A204.1 (cell line): ENCODE measurements around the gene CLCN2.

Experiments used
- FAIRE-seq: peaks from 2 replicates; lab custom pipeline; 2012; peaks lifted over from hg19 to GRCh38; lab: Jason Lieb, UNC

The CLCN2 gene

DNA sequence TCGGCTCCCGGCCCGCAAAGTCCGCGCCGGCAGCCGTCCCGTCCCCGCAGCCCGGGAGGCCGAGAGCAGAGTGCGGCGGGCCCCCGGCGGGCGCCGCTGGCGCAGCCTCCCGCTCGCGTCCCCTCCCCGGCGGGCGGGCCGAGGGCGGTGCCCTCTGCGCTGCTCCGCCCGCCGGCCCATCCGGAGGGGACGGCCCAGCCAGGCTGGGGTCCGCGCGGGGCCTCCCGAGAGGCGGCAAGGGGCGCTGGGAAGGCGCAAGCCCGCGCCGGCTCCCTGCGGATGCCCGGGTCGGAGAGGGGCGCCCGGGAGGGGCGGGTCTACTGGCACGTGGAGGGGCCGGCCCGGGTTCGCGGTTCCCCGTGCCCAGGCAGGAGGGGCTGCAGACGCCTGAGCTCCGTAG, at the start of gene CLCN2, which contains the start of gene POLR2H:
Gene CLCN2 (minus strand): TSS at position 74 of the 400 bp plus-strand sequence. CDS start 126 bp downstream, outside the sequence.
Gene POLR2H (plus strand): TSS at position 179 of the 400 bp plus-strand sequence. CDS start 1,783 bp downstream, outside the sequence.
- no peak for FAIRE-seq

DNA sequence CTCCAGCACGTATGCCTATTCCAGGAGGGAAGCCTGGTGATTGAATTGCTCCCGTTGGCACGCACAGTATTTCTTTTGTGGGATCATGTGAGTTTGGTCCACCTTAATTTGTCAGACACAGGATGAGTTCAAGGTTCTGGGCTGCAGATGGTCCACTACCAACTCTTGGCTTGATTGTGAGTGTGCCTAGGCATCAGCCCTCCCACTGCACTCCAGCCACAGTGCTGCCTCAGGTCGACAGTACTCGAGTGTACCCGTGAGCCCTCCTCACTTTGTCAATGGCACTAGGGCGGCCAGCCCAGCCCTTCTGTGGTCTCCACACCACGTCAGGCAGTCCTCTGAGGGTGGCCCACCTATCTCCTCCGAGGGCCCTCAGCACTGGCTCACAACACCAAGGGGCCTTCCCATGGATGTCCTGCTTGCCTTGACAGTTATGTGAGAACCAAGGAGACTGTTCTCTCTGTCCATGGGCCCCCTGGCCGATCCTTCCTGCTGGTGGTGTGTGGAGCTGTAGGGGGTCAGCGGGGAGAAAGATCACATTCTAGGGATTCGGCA, 48.6 kb upstream of the CLCN2 start:
- no peak for FAIRE-seq

DNA sequence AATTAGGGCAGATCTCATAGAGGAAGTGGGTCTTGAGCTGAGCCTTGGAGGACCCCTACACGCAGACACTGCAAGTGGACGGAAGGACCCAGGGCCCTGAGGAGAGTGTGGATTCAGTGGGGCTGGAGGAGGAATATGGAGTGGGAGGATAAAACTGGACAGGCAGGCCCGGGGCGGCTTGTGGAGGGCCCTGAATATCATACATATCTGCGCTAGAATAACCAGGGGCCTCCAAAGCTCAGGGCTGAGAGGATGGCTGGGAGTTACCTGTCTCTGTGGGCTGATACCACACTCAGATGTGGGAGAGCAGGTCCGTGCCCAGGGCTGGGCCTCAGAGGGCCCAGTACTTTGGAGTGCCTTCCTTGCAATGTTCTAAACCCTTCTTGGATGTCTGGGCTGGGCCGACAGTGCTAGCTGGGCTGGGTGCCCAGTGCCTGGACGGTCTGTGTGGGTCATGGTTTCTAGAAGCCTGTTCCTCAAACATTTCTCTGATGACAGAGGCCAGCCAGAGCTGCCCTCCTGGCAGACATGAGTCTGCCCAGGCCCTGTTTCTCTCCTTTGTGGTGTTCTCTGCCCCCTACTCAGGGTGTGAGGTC, 48.0 kb upstream of the CLCN2 start:
- FAIRE-seq = no peak

DNA sequence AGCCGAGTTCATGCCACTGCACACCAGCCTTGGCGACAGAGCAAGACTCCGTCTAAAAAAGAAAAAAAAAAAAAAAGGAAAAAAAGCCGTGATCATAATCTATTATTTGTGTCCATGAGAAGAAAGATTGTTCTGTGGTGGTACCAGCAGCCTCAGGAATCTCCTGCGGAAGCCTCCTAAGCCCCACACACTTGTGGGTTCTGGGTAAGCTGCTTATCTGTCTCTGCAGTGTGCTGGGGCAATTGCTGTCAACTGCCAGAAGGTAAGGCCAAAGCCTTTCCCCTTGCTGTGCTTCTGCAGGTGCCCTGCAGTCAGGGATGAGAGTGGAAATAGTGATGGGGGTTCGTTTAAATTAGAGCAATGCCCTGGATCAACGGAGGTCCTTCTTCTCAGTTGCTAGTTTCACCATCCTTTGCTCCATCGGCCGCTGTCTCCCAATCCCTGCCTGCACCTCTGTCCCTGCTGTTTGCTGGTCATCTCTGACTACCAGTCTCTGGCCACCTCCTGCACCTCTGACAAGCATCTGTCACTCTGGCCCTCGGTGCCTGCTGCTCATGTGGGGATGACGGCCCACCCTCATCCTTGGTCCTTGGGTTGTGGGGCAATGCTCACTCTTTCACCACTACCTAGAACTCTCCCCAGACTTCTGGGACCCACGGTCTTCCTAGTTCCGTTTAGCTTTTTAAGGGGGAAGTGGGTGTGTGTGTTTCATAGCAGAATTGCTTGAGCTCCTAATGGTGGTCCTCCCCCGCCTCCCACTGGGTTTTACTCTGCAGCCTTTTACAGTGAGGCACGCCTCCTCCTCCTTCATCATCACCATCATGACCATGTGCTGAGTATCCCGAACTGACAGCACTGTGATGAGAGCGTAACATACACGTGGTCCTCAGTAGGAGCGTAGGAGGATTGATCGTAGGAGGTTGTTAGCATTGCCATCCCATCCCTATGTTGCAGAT, 43.9 kb upstream of the CLCN2 start:
- FAIRE-seq = no peak

DNA sequence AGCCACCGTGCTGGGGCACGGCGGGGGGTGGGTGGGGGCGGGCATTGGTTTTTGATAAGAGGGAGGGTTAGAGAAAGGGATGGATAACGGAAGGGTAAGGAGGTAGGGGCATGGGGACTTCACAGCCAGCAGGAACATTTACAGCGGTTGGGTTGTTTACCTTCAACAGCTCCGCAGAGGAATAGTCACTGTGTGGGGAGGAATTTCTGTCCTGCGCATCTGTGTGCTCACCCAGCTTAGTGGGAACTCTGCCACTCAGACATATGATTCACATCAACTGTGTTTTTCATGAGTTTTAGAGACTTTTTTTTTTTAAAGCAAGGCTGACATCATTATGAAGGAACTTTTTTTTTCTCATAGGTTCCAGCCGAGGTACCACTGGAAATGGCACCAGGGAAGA, 38.0 kb upstream of the CLCN2 start:
- no peak for FAIRE-seq

DNA sequence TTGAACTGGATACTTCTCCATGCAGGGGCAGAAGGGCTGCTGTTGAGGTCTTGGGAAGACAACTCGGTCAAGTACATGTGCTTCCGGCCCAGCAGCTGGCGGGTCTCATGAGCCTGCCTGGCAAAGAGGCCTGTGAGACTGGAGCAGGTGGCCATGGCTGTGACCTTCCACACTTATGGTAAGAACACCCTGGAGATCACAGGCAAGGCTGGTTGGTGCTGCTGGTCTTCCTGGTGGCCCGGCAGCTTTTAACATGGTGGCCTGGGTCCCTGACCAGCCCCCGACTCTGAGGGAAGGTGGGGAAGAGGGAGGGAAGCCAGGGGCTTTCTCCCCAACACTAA, 33.9 kb upstream of the CLCN2 start:
- no peak for FAIRE-seq

DNA sequence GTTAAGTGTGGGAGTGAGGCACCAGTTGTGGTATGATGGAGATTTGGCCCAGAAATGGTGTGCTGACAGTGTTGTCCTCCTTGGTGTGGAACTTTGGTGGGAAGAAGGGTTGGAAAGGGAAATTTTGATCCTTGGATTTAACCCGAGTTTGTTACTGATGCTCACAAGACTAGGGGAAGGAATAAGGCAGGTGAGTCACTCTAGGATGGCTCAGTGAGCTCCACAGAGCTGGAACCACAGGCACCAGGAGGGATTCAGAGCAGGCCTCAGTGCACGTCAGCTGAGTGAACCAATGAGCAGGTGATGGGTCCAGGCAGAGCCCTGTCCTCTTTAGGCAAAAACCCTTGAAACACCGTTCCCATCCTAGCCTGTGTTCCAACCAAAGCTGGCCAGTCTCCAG, 29.9 kb upstream of the CLCN2 start:
- no peak for FAIRE-seq

DNA sequence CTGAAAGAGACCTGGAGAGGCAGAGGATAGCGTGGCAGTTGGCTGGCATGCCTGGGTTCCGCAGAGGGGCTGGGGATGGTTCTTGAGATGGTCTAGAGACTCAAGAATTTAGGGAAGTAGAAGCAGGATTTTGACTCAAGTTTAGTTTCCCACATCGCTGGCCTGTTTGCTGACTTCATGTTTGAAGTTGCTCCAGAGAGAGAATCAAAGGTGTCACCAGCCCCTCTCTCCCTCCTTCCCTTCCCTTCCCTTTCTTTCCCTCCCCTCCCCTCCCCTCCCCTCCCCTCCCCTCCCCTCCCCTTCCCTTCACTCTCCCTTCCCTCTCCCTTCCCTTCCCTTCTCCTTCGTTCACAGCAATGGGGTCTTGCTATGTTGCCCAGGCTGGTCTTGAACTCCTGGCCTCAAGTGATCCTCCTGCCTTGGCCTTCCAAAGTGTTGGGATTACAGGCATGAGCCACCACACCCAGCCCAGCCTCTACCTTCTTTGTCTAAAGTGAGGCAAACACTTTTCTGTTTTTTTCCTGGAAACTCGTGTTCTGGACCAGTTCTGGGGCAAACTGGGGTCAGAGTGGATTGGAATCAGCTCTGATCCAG, 28.6 kb upstream of the CLCN2 start:
- FAIRE-seq = no peak

DNA sequence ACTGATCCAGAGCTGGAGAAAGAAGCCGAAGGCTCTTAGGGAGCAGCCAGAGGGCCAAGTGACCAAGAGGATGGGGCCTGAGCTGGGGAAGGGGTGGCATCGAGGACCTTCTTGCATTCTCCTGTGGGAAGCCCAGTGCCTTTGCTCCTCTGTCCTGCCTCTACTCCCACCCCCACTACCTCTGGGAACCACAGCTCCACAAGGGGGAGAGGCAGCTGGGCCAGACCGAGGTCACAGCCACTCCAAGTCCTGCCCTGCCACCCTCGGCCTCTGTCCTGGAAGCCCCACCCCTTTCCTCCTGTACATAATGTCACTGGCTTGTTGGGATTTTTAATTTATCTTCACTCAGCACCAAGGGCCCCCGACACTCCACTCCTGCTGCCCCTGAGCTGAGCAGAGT, 28.0 kb upstream of the CLCN2 start:
- FAIRE-seq = no peak

DNA sequence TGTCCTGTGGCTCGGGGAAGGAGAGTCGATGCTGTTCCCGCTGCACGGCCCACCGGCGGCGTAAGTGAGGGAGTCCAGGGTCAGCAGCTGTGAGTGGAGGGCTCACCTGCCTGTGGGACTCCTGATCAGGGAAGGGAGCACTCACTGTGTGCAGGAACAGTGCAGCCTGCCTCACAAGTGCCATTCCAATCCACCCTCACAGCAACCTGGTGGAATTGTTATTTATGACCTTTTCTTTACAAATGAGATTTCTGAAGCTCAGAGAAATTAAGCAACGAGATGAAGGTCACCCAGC, 27.5 kb upstream of the CLCN2 start:
- FAIRE-seq = no peak

DNA sequence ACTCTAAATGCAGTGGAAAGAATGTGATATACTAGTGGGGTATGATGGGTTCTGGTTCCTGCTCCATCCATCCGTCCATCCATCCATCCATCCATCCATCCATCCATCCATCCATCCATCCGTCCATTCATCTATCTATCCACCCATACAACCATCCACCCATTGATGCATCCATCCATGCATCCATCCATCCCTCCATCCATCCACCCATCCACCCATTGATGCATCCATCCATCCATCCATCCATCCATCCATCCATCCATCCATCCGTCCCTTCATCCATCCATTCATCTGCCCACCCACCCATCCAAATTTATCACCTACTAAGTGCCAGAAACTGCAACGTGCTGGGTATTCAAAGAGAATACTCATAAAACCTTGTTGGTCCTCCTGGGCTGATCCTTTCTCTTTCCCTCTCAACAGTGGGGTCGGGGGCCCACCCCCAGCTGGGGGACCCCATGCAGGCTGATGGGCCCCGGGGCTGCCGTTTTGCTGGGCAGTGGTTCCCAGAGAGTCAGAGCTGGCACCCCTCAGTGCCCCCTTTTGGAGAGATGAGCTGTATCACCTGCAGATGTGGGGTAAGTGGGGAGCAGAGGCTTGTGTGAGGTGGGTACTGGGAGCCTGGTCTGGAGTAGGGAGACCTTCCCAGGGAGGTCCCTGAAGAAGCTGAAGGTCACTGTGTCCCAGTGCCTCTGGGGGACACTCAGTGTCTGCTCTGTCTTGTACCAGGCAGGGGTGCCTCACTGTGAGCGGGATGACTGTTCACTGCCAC, 26.9 kb upstream of the CLCN2 start:
- FAIRE-seq = no peak

DNA sequence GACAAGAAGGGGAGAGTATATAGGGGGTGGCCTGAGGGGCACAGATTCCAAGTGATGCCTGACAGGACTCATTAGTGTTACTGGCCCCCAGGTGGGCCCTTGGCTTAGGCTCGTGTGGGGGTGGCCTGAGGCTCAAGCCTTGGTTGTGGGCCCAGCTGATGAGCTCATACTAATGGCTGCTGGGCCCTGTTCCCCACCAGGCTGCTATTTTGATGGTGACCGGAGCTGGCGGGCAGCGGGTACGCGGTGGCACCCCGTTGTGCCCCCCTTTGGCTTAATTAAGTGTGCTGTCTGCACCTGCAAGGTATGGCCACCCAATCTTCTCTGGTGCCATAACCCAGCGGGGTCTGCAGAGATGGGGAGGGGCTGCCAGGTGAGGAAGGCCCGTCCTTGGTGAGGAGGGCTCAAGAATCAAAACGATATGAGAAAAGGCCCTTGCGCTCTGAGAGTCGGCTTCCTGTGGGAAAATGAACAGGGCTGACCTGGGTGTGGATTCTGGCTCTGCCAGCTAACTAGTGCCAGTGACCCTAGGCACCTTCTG, 25.8 kb upstream of the CLCN2 start:
- FAIRE-seq = no peak

DNA sequence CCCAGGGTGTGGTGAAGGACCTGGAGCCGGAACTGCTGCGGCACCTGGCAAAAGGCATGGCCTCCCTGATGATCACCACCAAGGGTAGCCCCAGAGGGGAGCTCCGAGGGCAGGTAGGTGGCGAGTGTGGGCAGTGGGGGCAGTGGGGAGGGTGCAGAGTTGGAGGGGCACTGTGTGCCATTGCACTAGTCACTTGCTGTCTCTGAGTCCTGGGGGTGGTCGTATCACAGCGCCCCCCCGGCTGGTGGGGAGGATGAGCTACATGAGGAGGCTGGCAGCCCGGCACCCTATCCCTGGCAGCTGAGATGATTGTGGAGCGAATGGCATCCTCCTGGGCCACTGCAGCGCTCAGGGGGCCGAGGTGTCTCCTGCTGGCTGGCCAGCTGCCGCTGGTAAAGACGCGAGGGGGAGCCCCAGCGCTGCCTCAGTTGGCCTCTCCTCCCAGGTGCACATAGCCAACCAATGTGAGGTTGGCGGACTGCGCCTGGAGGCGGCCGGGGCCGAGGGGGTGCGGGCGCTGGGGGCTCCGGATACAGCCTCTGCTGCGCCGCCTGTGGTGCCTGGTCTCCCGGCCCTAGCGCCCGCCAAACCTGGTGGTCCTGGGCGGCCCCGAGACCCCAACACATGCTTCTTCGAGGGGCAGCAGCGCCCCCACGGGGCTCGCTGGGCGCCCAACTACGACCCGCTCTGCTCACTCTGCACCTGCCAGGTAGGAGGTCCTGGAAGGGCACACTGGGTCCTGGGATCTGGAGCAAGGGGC, 24.8 kb upstream of the CLCN2 start:
- no peak for FAIRE-seq

DNA sequence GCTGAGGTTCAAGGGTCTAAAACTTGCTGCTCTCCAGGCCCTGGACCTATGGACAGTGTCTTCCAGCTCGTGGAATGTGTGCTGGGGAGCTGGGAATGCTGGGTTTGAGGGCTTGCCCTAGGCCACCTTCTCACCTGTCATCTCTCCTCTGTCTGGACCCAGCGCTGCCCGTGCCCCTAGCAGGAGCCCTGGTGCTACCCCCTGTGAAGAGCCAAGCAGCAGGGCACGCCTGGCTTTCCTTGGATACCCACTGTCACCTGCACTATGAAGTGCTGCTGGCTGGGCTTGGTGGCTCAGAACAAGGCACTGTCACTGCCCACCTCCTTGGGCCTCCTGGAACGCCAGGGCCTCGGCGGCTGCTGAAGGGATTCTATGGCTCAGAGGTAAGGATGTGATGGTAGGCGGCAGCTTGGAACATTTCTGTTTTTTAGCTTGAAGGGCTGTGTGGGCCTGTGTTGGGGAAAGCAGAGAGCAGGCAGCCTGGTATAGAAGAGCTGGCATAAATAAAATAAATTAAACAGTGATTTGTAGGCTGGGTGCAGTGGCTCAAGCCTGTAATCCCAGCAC, 23.5 kb upstream of the CLCN2 start:
- no peak for FAIRE-seq

DNA sequence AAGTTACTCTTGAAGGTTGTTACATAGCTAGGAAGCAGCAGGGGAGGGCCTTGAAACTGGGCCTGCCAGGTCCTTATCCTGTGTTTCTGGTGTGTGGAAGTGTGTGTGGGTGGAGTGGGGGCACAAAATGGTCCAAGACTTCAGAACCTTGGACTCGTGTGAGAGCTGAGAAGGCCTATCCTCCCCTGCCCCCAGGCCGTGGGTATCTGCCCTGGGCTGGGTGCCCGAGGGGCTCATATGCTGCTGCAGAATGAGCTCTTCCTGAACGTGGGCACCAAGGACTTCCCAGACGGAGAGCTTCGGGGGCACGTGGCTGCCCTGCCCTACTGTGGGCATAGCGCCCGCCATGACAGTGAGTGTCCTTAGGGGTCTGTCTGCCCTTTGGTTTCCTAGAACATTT, 22.9 kb upstream of the CLCN2 start:
- FAIRE-seq = no peak

DNA sequence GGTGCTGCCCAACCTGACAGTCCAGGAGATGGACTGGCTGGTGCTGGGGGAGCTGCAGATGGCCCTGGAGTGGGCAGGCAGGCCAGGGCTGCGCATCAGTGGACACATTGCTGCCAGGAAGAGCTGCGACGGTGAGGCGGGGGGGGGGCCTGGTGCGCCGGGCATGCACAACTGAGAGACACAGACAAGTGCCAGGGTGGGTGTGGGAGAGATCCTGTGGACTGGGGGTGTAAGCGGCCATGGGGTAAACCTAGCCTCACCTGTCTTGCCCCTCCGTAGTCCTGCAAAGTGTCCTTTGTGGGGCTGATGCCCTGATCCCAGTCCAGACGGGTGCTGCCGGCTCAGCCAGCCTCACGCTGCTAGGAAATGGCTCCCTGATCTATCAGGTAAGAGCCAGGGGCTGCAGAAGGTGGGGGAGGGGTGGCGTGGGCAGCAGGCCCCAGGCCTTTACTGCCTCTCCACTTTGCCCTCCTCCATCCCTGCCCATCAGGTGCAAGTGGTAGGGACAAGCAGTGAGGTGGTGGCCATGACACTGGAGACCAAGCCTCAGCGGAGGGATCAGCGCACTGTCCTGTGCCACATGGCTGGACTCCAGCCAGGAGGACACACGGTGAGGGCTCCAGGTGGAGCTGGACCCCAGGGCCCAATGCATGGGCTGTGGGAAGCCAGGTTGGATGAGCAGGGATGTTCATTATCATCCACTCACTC, 21.8 kb upstream of the CLCN2 start:
- FAIRE-seq = no peak

DNA sequence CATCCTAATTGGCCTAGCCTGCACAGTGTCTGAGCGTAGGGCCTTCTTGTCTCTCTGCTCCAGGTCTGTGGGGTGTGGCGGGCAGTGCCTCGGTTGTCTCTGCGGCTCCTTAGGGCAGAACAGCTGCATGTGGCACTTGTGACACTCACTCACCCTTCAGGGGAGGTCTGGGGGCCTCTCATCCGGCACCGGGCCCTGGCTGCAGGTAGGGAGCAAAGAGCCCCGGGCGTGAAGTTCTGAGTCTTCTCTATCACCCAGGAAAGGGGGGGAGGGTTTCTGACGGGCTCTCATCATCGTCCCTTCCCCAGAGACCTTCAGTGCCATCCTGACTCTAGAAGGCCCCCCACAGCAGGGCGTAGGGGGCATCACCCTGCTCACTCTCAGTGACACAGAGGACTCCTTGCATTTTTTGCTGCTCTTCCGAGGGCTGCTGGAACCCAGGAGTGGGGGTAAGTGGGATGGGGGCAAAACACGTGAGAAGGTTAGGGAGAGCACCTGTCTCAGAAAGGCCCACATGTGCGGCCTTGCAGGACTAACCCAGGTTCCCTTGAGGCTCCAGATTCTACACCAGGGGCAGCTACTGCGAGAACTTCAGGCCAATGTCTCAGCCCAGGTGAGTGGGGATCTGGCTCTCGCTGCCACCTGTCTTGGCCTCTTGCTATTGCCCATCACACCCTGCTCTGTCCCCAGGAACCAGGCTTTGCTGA, 21.1 kb upstream of the CLCN2 start:
- FAIRE-seq = no peak

DNA sequence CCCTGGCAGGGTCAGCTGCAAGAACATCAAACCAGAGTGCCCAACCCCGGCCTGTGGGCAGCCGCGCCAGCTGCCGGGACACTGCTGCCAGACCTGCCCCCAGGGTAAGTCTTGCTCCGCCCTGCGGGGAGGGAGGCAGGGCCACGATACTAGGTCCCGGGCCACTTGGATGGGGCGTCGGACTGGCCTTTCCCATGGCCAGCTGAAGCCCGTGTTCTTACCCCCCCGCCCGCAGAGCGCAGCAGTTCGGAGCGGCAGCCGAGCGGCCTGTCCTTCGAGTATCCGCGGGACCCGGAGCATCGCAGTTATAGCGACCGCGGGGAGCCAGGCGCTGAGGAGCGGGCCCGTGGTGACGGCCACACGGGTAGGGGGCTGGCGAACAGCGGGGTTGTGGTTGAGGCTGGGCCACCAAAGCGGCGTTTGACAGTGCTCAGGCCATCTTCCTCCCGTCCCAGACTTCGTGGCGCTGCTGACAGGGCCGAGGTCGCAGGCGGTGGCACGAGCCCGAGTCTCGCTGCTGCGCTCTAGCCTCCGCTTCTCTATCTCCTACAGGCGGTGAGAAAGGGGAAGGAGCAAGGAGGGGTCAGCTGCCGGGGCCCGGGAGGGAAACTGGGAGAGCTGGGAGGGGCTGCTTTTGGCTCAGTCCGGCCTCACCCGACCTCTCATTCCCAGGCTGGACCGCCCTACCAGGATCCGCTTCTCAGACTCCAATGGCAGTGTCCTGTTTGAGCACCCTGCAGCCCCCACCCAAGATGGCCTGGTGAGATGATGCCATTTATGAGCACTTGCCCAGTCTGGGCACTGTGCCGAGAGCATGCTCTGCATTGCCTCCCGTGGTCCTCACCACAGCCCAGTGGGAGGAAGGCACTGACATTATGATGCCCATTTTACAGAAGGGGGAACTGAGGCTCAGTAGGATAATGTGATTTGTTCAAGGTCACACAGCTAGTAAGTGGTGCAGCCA, 20.1 kb upstream of the CLCN2 start:
- FAIRE-seq = no peak
